Measurements from ENCODE around the gene NUP107. TPM values are rescaled to one million over a fixed set of nuclear protein-coding genes. Genes with fewer than 3 reads are reported as not detected.

Gene NUP107
- total and polyA plus RNA-seq, 7 experiments from 2014 or later = 25.5 to 80.9 (median 51.4) TPM

DNA sequence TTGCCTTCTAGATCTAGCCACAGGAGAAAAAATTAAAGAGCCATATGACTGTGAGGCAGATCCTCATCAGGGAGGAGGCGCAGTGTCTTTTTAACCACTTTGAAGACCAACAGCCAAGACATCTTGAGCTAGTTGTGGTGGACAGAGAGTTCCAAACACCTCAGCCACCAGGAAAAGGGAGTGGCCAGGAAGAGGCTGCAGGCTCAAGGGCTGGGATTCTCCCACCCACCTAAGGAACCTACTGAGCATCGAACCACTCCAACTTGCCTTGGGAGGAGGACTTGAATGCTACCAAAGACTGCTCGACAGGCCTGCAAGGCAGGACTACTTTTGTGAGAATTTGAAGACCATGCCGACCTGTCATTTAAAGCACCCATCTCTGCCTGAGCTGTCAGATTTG, 106.7 kb downstream of the NUP107 start:
- POLR2A ChIA-PET = interaction anchor here (0.7 kb wide), 1 partner anchor 14 kb away, joined by 3 read pairs; the partner anchor contains the start of gene MDM2
- intact Hi-C loops (cut with micrococcal nuclease) = loop anchor here in 1 of 2 donors (5.0 kb wide), 1 partner anchor 46 kb away; the partner anchor contains the start of gene SLC35E3
- H3K27me3 Mint-ChIP-seq = no peaks in the 10 kb centered on the region

DNA sequence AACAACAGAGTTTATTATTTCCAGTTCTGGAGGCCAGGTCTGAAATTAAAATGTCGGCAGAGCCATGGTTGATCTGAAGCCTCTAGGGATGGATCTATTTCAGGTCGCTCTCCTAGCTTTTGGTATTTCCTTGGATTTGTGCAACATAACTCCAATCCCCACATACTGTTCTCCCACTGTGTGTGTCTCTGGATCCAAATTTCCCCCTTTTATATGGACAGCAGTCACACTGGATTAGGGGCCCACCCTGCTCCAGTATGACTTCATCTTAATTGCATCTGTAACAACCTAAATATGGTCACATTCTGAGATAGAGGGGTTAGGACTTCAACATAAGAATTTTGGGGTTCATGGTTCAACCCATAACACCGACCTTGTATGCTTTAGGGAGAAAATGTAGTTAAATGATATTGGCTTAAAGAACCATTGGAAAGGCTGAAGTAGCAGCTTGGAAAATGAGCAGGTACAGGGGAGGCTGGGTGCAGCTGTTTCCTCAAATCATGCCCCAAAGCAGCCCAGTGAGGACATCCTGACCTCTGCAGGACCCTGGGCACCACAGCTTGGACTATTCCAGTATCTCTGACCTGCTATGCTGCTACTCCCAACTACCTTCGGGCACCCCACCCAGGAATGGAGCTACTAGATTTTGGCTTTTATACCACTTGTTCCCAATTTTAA, 107.3 kb downstream of the NUP107 start:
- no peak for DNase-seq
- Mint-ChIP-seq H3K9me3 (no peaks in the 10 kb centered on the region), H3K36me3 (no peaks in the 10 kb centered on the region), H3K4me1 (peaks cover 0 to 5% (median 0%) of the 10 kb centered on the region in 7 donors), H3K4me3 (no peak overlapping the region), H3K27ac (no peak overlapping the region), H3K27me3 (no peaks in the 10 kb centered on the region)
- no peak for ATAC-seq
- Histone ChIP-seq H3K4me3 (ENCODE audit: low read length) (no peak overlapping the region), H3K4me1 (ENCODE audit: control insufficient read depth in 2 of 2, insufficient read depth in 2 of 2, low read length in 2 of 2) (no peaks in the 10 kb centered on the region), H3K27ac (ENCODE audit: low read depth, low read length) (no peak overlapping the region), H3K27me3 (ENCODE audit: control insufficient read depth in 2 of 2, insufficient read depth in 2 of 2, low read length in 2 of 2) (no peaks in the 10 kb centered on the region), H3K9me3 (ENCODE audit: control insufficient read depth in 2 of 3, low read length in 3 of 3) (no peaks in the 10 kb centered on the region), H3K36me3 (ENCODE audit: control insufficient read depth in 2 of 3, insufficient read depth in 3 of 3, low read length in 3 of 3) (no peaks in the 10 kb centered on the region)
- intact Hi-C loops (cut with micrococcal nuclease) = loop anchor here in 1 of 2 donors (5.0 kb wide), 1 partner anchor 47 kb away; the partner anchor contains the start of gene SLC35E3
- CTCF ChIA-PET = no interaction called here
- POLR2A ChIA-PET = no interaction called here

More for the DNA sequence above, 106.7 kb downstream of the NUP107 start:
- CTCF ChIA-PET = no interaction called here
- no peaks in the 10 kb centered on the region for H3K9me3 Mint-ChIP-seq
- Histone ChIP-seq H3K27ac (ENCODE audit: low read depth, low read length) (no peak overlapping the region), H3K4me3 (ENCODE audit: low read length) (no peak overlapping the region), H3K27me3 (ENCODE audit: control insufficient read depth in 2 of 2, insufficient read depth in 2 of 2, low read length in 2 of 2) (no peaks in the 10 kb centered on the region), H3K9me3 (ENCODE audit: control insufficient read depth in 2 of 3, low read length in 3 of 3) (no peaks in the 10 kb centered on the region), H3K4me1 (ENCODE audit: control insufficient read depth in 2 of 2, insufficient read depth in 2 of 2, low read length in 2 of 2) (no peaks in the 10 kb centered on the region), H3K36me3 (ENCODE audit: control insufficient read depth in 2 of 3, insufficient read depth in 3 of 3, low read length in 3 of 3) (no peaks in the 10 kb centered on the region)
- no peaks in the 10 kb centered on the region for H3K36me3 Mint-ChIP-seq
- peaks cover 0 to 4% (median 0%) of the 10 kb centered on the region in 7 donors for H3K4me1 Mint-ChIP-seq
- no peak overlapping the region for H3K4me3 Mint-ChIP-seq
- no peak for ATAC-seq
- no peak overlapping the region for H3K27ac Mint-ChIP-seq
- DNase-seq = no peak

DNA sequence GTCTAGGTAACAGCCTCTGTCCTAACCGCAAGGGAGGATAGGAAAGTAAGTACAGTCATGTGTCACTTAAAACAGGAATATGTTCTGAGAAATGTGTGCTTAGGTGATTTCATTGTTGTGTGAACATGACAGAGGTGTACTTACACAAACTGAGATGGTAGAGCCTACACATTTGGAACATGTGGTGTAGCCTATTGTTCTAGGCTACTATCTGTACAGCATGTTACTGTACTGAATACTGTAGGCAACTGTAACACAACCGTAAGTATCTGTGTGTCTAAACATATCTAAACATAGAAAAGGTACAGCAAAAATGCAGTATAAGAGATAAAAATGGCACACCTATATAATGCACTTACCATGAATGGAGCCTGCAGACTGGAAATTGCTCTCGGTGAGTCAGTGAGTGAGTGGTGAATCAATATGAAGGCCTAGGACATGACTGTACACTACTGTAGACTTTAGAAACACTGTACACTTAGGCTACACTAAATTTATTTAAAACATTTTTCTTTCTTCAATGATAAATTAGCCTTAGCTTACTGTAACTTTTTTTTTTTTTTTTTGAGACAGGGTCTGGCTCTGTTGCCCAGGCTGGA, 108.0 kb downstream of the NUP107 start:
- no peak overlapping the region for H3K27ac Mint-ChIP-seq
- no peak overlapping the region for H3K4me3 Mint-ChIP-seq

More for the DNA sequence above, 108.0 kb downstream of the NUP107 start:
- H3K36me3 Mint-ChIP-seq = no peaks in the 10 kb centered on the region
- Histone ChIP-seq H3K27ac (ENCODE audit: low read depth, low read length) (no peak overlapping the region), H3K4me1 (ENCODE audit: control insufficient read depth in 2 of 2, insufficient read depth in 2 of 2, low read length in 2 of 2) (no peaks in the 10 kb centered on the region), H3K4me3 (ENCODE audit: low read length) (no peak overlapping the region), H3K9me3 (ENCODE audit: control insufficient read depth in 2 of 3, low read length in 3 of 3) (no peaks in the 10 kb centered on the region), H3K27me3 (ENCODE audit: control insufficient read depth in 2 of 2, insufficient read depth in 2 of 2, low read length in 2 of 2) (no peaks in the 10 kb centered on the region), H3K36me3 (ENCODE audit: control insufficient read depth in 2 of 3, insufficient read depth in 3 of 3, low read length in 3 of 3) (no peaks in the 10 kb centered on the region)
- CTCF ChIA-PET = no interaction called here
- POLR2A ChIA-PET = no interaction called here
- peaks cover 0 to 5% (median 0%) of the 10 kb centered on the region in 7 donors for H3K4me1 Mint-ChIP-seq
- DNase-seq = no peak
- H3K9me3 Mint-ChIP-seq = no peaks in the 10 kb centered on the region
- no peaks in the 10 kb centered on the region for H3K27me3 Mint-ChIP-seq
- no peak for ATAC-seq
- intact Hi-C loops (cut with micrococcal nuclease) = loop anchor here in 1 of 2 donors (5.0 kb wide), 1 partner anchor 47 kb away; the partner anchor contains the start of gene SLC35E3

Other genes starting within 250 kb of the NUP107 start
- gene RAP1B, start 76.1 kb upstream of the NUP107 start, total RNA-seq = 100 to 1,000 TPM; 202 to 287 (median 223) TPM
- gene RAP1B, start 76.1 kb upstream of the NUP107 start, polyA plus RNA-seq = 100 to 1,000 TPM; 482 to 596 TPM
- 10 to 100 TPM in 1 of 5 experiments, 1 to 10 TPM in 4; 9.0 to 12.1 (median 9.2) TPM for gene SLC35E3, start 59.2 kb downstream of the NUP107 start, total RNA-seq
- 10 to 100 TPM in 1 of 2 donors, 1 to 10 TPM in 1; 4.8 to 11.5 TPM for gene SLC35E3, start 59.2 kb downstream of the NUP107 start, polyA plus RNA-seq
- 100 to 1,000 TPM in 1 of 5 experiments, 10 to 100 TPM in 4; 77.8 to 271 (median 80.8) TPM for gene MDM2, start 121.2 kb downstream of the NUP107 start, total RNA-seq
- 10 to 100 TPM; 14.5 to 23.9 TPM for gene MDM2, start 121.2 kb downstream of the NUP107 start, polyA plus RNA-seq
- gene CPM, start 246.2 kb downstream of the NUP107 start, total RNA-seq = 1 to 10 TPM; 1.0 to 5.9 (median 2.7) TPM
- 1 to 10 TPM in 1 of 2 donors, under 1 TPM in 1; 0.06 to 1.8 TPM for gene CPM, start 246.2 kb downstream of the NUP107 start, polyA plus RNA-seq